Loucy (cell line): Measurements from ENCODE around the gene MAGEF1.

Source experiments
- CTCF ChIP-seq: fragments of 200-600 bp; sonication (generic); conservative IDR thresholded peaks from 2 replicates; pipeline ENCODE4 v1.5.1; 2014; ENCODE audit warnings: mild to moderate bottlenecking, antibody characterized with exemption, low read length
- EZH2phosphoT487 ChIP-seq: fragments of 200-600 bp; IDR thresholded peaks from 2 replicates; pipeline ENCODE4 v1.6.1; 2018; ENCODE audit warnings: antibody characterized with exemption, mild to moderate bottlenecking, moderate library complexity, borderline replicate concordance

- no peak for TF ChIP-seq CTCF
- no peak for TF ChIP-seq EZH2phosphoT487
These were observed 1.1 kb upstream of the MAGEF1 start for GRCh38 chr3:184713040-184713355.
